H9 (cell line): Measurements from ENCODE around the gene FDX2. TPM values are rescaled to one million over a fixed set of nuclear protein-coding genes. Genes with fewer than 3 reads are reported as not detected.

ENCODE experiments used
- DNase-seq: peaks from one replicate; pipeline ENCODE4 v3.0.0-alpha.2; 2017
- H2AFZ ChIP-seq: one replicate; pipeline ENCODE4 v1.6.1; 2013; ENCODE audit warnings: mild to moderate bottlenecking, low read length, control low read depth, moderate library complexity
- H2AK5ac ChIP-seq: 2 replicates; pipeline ENCODE4 v1.6.1; 2013; ENCODE audit warnings: low read length, control low read depth, mixed read lengths; ENCODE audit not compliant: insufficient read length
- H2BK120ac ChIP-seq: one replicate; pipeline ENCODE4 v1.6.1; 2013; ENCODE audit warnings: low read depth, mild to moderate bottlenecking, low read length, control low read depth, inconsistent platforms; ENCODE audit not compliant: poor library complexity, severe bottlenecking
- H2BK12ac ChIP-seq: 2 replicates; pipeline ENCODE4 v1.6.1; 2013; ENCODE audit warnings: low read length, control low read depth, mixed read lengths, low read depth; ENCODE audit not compliant: insufficient read length
- H2BK15ac ChIP-seq: 2 replicates; pipeline ENCODE4 v1.6.1; 2013; ENCODE audit warnings: low read depth, low read length, control low read depth
- H2BK20ac ChIP-seq: one replicate; pipeline ENCODE4 v1.6.1; 2013; ENCODE audit warnings: low read depth, mild to moderate bottlenecking, low read length, control low read depth, inconsistent platforms; ENCODE audit not compliant: poor library complexity, severe bottlenecking
- H2BK5ac ChIP-seq: 2 replicates; pipeline ENCODE4 v1.6.1; 2013; ENCODE audit warnings: low read length, control low read depth, mixed read lengths; ENCODE audit not compliant: insufficient read length
- H3K14ac ChIP-seq: 2 replicates; pipeline ENCODE4 v1.6.1; 2013; ENCODE audit warnings: low read length, control low read depth; ENCODE audit not compliant: insufficient read depth
- H3K18ac ChIP-seq: 2 replicates; pipeline ENCODE4 v1.6.1; 2013; ENCODE audit warnings: low read depth, mild to moderate bottlenecking, mixed read lengths, low read length, control low read depth; ENCODE audit not compliant: insufficient read length
- H3K23ac ChIP-seq: 2 replicates; pipeline ENCODE4 v1.6.1; 2013; ENCODE audit warnings: low read length, control low read depth, mixed read lengths, low read depth; ENCODE audit not compliant: insufficient read length
- H3K23me2 ChIP-seq: 2 replicates; pipeline ENCODE4 v1.6.1; 2013; ENCODE audit warnings: low read depth, mild to moderate bottlenecking, mixed read lengths, low read length, control low read depth; ENCODE audit not compliant: insufficient read length, poor library complexity, severe bottlenecking
- H3K27ac ChIP-seq: 2 replicates; pipeline ENCODE4 v1.5.1; 2013; ENCODE audit warnings: low read length, control low read depth, mixed read lengths, low read depth; ENCODE audit not compliant: insufficient read length
- H3K27me3 ChIP-seq: 2 replicates; pipeline ENCODE4 v1.6.1; 2013; ENCODE audit warnings: low read length, control low read depth, inconsistent platforms; ENCODE audit not compliant: insufficient read depth
- H3K4ac ChIP-seq: 2 replicates; pipeline ENCODE4 v1.6.1; 2013; ENCODE audit warnings: low read depth, mild to moderate bottlenecking, control low read depth, inconsistent platforms, low read length, moderate library complexity
- H3K4me1 ChIP-seq: 2 replicates; pipeline ENCODE4 v1.6.1; 2013; ENCODE audit warnings: low read length, control low read depth, inconsistent platforms; ENCODE audit not compliant: insufficient read depth
- H3K4me2 ChIP-seq: 2 replicates; pipeline ENCODE4 v1.6.1; 2013; ENCODE audit warnings: low read length, control low read depth, mixed read lengths; ENCODE audit not compliant: insufficient read length, insufficient read depth
- H3K56ac ChIP-seq: 2 replicates; pipeline ENCODE4 v1.6.1; 2013; ENCODE audit warnings: low read depth, mild to moderate bottlenecking, mixed read lengths, low read length, control low read depth; ENCODE audit not compliant: insufficient read length
- H3K79me1 ChIP-seq: 2 replicates; pipeline ENCODE4 v1.6.1; 2013; ENCODE audit warnings: low read depth, mild to moderate bottlenecking, moderate library complexity, low read length, control low read depth, inconsistent platforms; ENCODE audit not compliant: insufficient read depth, poor library complexity, severe bottlenecking
- H3K79me2 ChIP-seq: 2 replicates; pipeline ENCODE4 v1.6.1; 2013; ENCODE audit warnings: low read length, control low read depth, inconsistent platforms; ENCODE audit not compliant: insufficient read depth
- H3K9ac ChIP-seq: 2 replicates; pipeline ENCODE4 v1.6.1; 2013; ENCODE audit warnings: low read length, control low read depth, mixed read lengths; ENCODE audit not compliant: insufficient read length; ENCODE audit errors: extremely low read depth
- H3K9me3 ChIP-seq: one replicate; pipeline ENCODE4 v1.6.1; 2013; ENCODE audit warnings: low read depth, low read length, inconsistent platforms; ENCODE audit not compliant: control insufficient read depth
- H3T11ph ChIP-seq: one replicate; pipeline ENCODE4 v1.6.1; 2013; ENCODE audit warnings: mild to moderate bottlenecking, low read length, control low read depth, inconsistent platforms
- H4K20me1 ChIP-seq: one replicate; pipeline ENCODE4 v1.6.1; 2013; ENCODE audit not compliant: control insufficient read depth, insufficient read length, insufficient read depth
- H4K5ac ChIP-seq: 2 replicates; pipeline ENCODE4 v1.6.1; 2013; ENCODE audit warnings: low read depth, mild to moderate bottlenecking, mixed read lengths, low read length, control low read depth; ENCODE audit not compliant: insufficient read length
- H4K8ac ChIP-seq: replicated peaks from 2 replicates; pipeline ENCODE4 v1.6.1; 2013; ENCODE audit warnings: low read length, control low read depth, mixed read lengths, low read depth; ENCODE audit not compliant: insufficient read length
- H4K91ac ChIP-seq: 2 replicates; pipeline ENCODE4 v1.6.1; 2013; ENCODE audit warnings: low read depth, mild to moderate bottlenecking, moderate library complexity, mixed read lengths, low read length, control low read depth; ENCODE audit not compliant: insufficient read length
- H3K27ac Mint-ChIP-seq, 3 experiments: 2 replicates in 2 of 3; 3 replicates in 1 of 3; pipeline ENCODE4 v1.8.0; 2020 to 2021; ENCODE audit warnings: mixed read lengths in 3 of 3, mild to moderate bottlenecking in 1 of 3, moderate library complexity in 1 of 3
- H3K27me3 Mint-ChIP-seq: 2 replicates; pipeline ENCODE4 v1.8.0; 2021; ENCODE audit warnings: low read depth, mild to moderate bottlenecking, moderate library complexity, mixed read lengths
- H3K36me3 Mint-ChIP-seq, 3 experiments: 2 replicates in 2 of 3; 3 replicates in 1 of 3; pipeline ENCODE4 v1.8.0; 2020 to 2021; ENCODE audit warnings: low read depth in 3 of 3, mixed read lengths in 3 of 3; ENCODE audit not compliant: insufficient read depth in 1 of 3
- H3K4me1 Mint-ChIP-seq, 2 experiments: 2 replicates each; pipeline ENCODE4 v1.8.0; 2020; ENCODE audit warnings: mixed read lengths in 2 of 2
- H3K4me3 Mint-ChIP-seq, 2 experiments: 2 replicates in 1 of 2; 3 replicates in 1 of 2; pipeline ENCODE4 v1.8.0; 2020 to 2021; ENCODE audit warnings: mild to moderate bottlenecking in 2 of 2, mixed read lengths in 2 of 2, moderate library complexity in 1 of 2
- H3K9me3 Mint-ChIP-seq, 2 experiments: 2 replicates in 1 of 2; 3 replicates in 1 of 2; pipeline ENCODE4 v1.8.0; 2020; ENCODE audit warnings: mild to moderate bottlenecking in 2 of 2, mixed read lengths in 2 of 2, moderate library complexity in 1 of 2
- CTCF ChIP-seq: fragments of 200-600 bp; sonication (generic); conservative IDR thresholded peaks from 3 replicates; pipeline ENCODE4 v1.8.0; 2021; ENCODE audit warnings: antibody characterized with exemption, mild to moderate bottlenecking
- WGBS: extraction: QIAGEN DNeasy Blood & Tissue Kit; methylation state at CpG from one replicate; pipeline ENCODE4 v1.1.7; 2013; ENCODE audit warnings: missing lambda C conversion rate, low lambda C conversion rate, mixed read lengths; ENCODE audit not compliant: insufficient read length; ENCODE audit errors: extremely low coverage; 5-methylcytosine and 5-hydroxymethylcytosine counted together
- total RNA-seq: library from RNA; stranded (reverse); gene quantifications from 2 replicates; pipeline ENCODE4 v1.2.1, GENCODE V29; 2021

Gene FDX2
- total RNA-seq, 1 experiment from 2014 or later = 27.7 TPM

- no peak for TF ChIP-seq CTCF
- H3K14ac ChIP-seq = no peak within 1 kb of the TSS; the same call in 1 of the 2 replicates
- WGBS = no CpG with 5 or more reads among the region's 59 CpGs
- H2BK20ac ChIP-seq = no peak within 1 kb of the TSS
- H3K9me3 Mint-ChIP-seq = peaks cover 0 to 3% of the 10 kb centered on the region in 2 experiments; a peak in 2 of 5 replicates
- H2AK5ac ChIP-seq = no peak within 1 kb of the TSS
- peak; percentile 76 for DNase-seq
- peak within 1 kb of the TSS; percentile 70 for H3K4me2 ChIP-seq
- H3K36me3 Mint-ChIP-seq = peaks cover 0 to 7% (median 0%) of the 10 kb centered on the region in 3 experiments; a peak in 3 of 7 replicates
- peaks cover 71% of the 10 kb centered on the region for H3K27me3 Mint-ChIP-seq
- no peaks in the 10 kb centered on the region; the same call in 1 of the 2 replicates for H3K4me1 ChIP-seq
- no peaks in the 10 kb centered on the region for H3K79me2 ChIP-seq
- no peak within 1 kb of the TSS for H3K27ac ChIP-seq
- no peak within 1 kb of the TSS for H2BK5ac ChIP-seq
- no peak within 1 kb of the TSS for H2BK12ac ChIP-seq
- H4K91ac ChIP-seq = no peak within 1 kb of the TSS
- H3K9ac ChIP-seq = no peak within 1 kb of the TSS
- H3K27me3 ChIP-seq = peaks cover 31% of the 10 kb centered on the region
- H4K8ac ChIP-seq = no peak within 1 kb of the TSS
- H3K18ac ChIP-seq = no peak within 1 kb of the TSS
- no peak within 1 kb of the TSS for H3T11ph ChIP-seq
- no peak within 1 kb of the TSS for H2AFZ ChIP-seq
- H3K4ac ChIP-seq = no peak within 1 kb of the TSS
- H3K23ac ChIP-seq = no peak within 1 kb of the TSS
- H3K4me1 Mint-ChIP-seq = peaks cover 11 to 38% of the 10 kb centered on the region in 2 experiments
- no peaks in the 10 kb centered on the region for H3K79me1 ChIP-seq
- no peak within 1 kb of the TSS for H3K27ac Mint-ChIP-seq
- peak within 1 kb of the TSS; percentile 49 to 77 for H3K4me3 Mint-ChIP-seq
- peaks cover 30% of the 10 kb centered on the region for H3K23me2 ChIP-seq
- no peak within 1 kb of the TSS for H4K5ac ChIP-seq
- no peak within 1 kb of the TSS for H2BK15ac ChIP-seq
- H2BK120ac ChIP-seq = no peak within 1 kb of the TSS
- no peaks in the 10 kb centered on the region for H4K20me1 ChIP-seq
- no peak within 1 kb of the TSS for H3K56ac ChIP-seq
- no peaks in the 10 kb centered on the region for H3K9me3 ChIP-seq
These were observed 28.7 kb downstream of the FDX2 start, which contains the start of gene ICAM4 for GRCh38 chr19:10286803-10287737. TSS of gene ICAM4 (plus strand) at chr19:10286955. CDS start at chr19:10287013, 58 bp downstream.
